HTR-8/SVneo (cell line): ENCODE measurements around the gene SPATA31D3.
"Not testable (repeated sequence)": the region's sequence is repeated elsewhere in the genome, so short reads cannot be mapped to it uniquely, and the experiment has no call there.

Experiments
- DNase-seq: peaks from one replicate; pipeline ENCODE4 v3.0.0; 2011; ENCODE audit warnings: low spot score, mixed read lengths; ENCODE audit not compliant: insufficient read length
- FAIRE-seq: peaks from 2 replicates; lab custom pipeline; 2011; peaks lifted over from hg19 to GRCh38; lab: Jason Lieb, UNC

Gene SPATA31D3

DNA sequence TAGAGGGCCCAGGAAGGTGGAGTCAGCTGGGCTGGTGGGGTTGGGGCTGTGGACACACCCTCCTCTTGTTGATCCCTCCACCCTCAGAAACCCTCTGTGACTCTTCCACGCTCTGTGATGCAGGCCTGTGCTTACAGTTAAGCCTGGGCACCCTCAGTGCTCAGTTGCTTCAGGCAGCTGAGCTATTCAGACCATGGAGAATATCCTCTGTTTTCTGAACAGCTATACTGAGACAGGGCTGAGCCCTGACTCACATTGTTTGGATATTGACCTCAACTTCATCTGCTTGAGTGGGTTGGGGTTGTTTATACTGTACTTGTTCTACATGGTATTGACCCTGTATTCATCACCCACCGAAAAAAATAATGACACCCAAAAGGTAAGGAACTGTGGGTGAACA, at the start of gene SPATA31D3:
Gene SPATA31D3 (plus strand): TSS at position 108 of the 400 bp plus-strand sequence. CDS start 86 bp downstream, at position 194.
- DNase-seq, FAIRE-seq: not testable (repeated sequence)

DNA sequence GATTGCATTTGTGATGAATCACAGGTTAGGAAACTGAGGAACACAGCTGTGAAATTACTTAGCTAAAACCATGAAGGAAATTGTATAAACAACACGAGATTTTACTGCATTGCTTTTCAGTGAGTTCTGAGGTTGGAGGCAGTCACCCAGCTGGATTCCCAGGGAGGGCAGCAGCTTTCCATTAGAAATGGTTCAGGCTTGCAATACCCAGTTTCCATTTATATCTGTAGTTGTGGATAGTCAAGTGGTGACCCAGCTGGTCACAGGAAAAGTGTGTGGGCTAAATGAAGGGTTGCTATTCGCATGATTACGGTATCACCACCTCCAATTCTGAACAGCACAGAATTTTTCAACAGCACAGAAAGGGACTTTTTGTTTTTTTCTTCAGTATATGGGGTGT, 49.4 kb upstream of the SPATA31D3 start:
- FAIRE-seq, result no peak
- no peak for DNase-seq

DNA sequence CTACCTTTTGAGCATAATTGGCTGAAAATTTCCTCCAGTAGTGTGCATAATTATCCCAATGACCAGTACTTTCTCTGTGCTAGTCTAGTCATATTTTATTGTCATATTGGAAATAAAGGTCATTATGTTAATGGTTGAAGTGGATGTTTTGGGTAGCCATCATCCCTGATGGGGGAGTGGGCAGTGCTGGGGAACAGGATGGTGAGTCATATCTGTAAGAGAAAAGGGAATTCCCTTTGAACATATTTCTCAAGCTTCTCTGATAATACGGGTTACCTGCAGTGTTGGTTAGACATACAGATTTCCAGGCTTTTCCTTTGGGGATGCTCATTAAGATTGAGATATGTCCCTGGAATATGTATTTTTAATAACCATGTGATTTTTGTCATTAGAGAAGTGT, 48.4 kb upstream of the SPATA31D3 start:
- DNase-seq (no peak), FAIRE-seq (no peak)

DNA sequence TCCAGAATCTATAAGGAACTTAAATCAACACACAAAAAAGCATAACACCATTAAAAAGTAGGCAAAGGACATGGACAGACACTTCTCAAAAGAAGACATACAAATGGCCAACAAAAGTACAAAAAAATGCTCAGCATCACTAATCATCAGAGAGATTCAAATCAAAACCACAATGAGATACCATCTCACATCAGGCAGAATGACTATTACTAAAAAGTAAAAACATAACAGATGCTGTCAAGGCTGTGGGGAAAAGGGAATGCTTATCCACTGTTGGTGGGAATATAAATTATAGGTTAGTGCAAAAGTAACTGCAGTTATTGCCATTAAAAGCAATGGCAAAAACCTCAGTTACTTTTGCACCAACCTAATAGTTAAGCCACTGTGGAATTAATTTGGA, 47.2 kb upstream of the SPATA31D3 start:
- DNase-seq (no peak), FAIRE-seq (no peak)

DNA sequence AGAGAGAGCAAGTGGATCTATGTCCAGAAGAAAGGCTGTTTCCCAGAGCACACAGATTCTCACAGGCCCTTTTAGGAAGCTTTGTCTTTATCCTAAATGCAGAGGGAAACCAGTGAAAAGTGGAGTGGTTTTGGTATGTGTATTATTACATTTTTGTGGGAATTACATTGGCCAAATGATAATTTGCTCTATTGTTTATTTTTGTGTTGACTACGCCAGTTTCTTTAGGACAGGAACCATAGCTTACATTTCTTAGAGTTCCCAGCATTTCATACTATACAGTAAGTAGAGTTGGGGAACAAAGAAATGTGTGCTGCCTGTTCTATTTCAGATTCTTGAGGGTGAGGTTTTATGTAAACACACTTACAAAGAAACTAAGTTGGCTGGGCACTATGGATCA, 44.4 kb upstream of the SPATA31D3 start:
- no peak for FAIRE-seq
- no peak for DNase-seq

DNA sequence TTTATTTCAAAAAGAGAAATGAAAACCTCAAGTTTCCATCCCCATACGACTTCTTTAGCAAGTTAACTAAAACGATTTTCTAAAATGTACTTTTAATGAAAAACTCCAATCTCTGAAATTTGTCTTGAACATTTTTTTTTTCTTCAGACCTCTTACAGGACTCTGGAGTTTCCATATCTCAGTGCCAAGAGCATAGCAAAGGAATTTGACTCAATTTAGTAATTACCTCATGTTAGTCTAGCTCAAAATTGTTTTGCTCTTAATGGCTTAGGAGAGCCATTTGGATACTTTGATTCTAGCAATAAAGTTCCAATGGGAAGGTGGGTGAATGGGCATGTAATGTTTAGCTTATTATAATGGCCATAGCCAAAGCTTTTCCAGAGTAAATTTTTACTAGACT, 41.1 kb upstream of the SPATA31D3 start:
- FAIRE-seq (no peak), DNase-seq (no peak)

DNA sequence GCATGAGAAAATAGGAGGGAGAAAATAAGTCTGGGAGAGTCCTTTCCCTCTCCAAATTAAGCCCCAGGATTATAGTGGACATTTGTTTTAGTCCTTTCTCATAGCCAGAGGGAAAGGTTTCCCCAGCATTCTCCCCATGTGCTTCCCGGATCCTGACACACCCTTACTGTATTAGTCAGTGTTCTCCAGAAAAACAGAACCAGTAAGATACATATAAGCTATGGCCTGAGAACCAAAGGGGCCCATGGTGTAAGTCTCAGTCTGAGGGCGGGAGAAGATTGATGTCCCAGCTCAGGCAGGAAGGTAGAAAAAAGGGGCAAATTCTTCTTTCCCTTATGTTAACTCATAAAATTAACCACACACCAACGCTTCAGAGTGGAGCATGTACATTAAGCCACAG, 40.7 kb upstream of the SPATA31D3 start:
- no peak for FAIRE-seq
- no peak for DNase-seq

DNA sequence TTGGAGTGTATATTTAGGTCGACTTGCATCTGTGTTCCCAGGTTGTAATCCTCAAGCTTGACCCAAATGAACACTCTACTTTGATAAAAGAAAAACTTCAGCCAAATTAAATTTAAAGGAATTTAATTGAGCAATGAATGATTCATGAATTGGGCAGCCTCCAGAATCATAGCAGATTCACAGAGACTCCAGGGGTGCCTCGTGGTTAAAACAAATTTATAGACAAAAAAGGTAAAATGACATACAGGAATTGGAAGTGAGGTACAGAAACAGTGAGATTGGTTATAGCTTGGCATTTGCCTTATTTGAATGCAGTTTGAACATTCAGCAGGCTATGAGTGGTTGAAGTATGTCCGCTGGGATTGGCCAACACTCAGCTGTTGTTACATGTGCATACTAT, 36.6 kb upstream of the SPATA31D3 start:
- no peak for FAIRE-seq
- DNase-seq, result no peak

DNA sequence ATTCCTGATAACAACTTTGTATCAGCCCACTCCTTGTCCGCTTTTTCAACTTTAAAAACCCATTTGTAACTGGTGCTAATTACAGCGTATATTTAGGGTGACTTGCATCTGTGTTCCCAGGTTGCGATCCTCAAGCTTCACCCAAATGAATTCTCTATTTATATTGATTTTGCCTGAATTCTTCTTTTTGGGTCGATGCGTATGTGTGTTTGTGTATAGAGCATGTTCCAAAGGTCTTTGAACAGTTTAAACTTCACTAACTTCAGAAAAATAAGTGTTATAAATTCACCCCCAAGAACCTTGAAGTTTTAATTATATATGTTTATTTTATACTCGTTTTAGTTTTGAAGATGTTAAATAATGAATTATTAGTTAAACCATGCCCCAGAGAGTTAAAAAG, 31.2 kb upstream of the SPATA31D3 start:
- FAIRE-seq (no peak), DNase-seq (no peak)

DNA sequence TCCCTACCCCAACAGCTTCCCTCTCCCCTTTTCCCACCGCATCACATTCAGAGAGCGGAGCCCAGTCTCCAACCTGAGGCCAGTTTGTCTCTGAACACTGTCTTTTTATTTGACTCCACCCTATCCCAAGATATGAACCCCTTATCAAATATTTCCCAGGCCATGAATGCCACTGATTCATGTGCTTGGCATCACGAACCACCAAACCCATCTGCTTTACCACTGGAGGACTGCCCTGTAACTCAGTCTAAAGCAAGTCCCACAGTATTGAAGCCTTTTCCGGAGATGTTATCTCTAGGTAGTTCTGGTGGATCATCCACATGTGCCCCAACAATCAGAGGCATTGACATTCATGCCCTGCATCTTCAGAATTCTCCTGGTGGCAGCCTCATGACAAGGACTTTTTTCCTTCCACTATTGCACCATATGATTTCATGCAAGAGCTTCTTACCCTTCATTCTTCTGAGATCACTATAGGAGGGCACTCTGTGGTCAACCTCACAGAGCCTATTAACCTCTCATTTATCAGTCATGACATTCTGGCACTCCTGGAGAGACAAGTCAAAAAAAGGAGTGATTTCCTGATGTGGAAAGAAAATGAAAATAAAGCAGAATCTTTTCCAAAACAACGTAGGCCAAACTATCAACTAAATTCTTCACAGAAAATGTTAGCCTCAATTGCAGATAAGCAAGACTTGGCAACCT, 27.3 kb upstream of the SPATA31D3 start:
- FAIRE-seq, result no peak
- no peak for DNase-seq

DNA sequence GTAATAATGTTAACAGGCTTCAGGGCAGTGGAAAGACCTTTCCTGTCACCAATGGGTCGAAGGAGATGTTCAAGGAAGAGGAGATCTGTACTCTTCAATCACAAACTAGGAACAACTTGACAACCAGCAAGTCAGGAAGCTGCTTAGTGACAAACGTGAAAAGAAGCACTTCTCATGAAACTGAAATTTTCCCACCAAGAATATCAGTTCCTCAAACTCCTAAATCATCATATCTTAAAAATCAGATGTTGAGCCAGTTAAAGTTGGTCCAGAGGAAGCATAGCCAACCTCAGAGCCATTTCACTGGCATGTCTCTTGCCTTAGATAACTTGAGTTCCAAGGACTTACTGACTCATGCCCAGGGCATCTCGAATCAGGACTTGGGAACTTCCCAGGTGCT, 24.8 kb upstream of the SPATA31D3 start:
- FAIRE-seq, DNase-seq: not testable (repeated sequence)

DNA sequence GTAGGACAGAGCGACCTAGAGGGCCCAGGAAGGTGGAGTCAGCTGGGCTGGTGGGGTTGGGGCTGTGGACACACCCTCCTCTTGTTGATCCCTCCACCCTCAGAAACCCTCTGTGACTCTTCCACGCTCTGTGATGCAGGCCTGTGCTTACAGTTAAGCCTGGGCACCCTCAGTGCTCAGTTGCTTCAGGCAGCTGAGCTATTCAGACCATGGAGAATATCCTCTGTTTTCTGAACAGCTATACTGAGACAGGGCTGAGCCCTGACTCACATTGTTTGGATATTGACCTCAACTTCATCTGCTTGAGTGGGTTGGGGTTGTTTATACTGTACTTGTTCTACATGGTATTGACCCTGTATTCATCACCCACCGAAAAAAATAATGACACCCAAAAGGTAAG, 15.0 kb upstream of the SPATA31D3 start, which contains the start of gene SPATA31D4:
Gene SPATA31D4 (plus strand): TSS at position 124 of the 400 bp plus-strand sequence. CDS start 86 bp downstream, at position 210.
- not testable (repeated sequence) for DNase-seq, FAIRE-seq

DNA sequence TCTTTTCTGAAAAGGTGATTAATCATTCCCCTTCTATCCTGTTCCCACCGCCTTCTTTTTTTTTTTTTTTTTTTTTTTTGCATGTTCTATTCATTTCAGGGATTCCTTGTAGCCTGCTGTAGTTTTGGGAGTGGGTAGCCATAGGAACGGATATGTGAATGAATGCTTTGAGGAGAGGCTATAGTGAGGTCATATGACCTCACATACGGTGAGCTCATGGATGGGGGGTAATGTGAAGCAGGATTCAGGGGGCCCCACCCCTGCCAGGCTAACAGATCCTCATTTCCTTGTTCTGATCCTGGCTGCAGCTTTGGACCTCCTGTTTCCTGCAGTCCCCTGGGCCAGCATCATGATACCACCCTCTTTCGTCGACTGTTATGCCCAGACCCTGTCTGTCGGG, 13.2 kb upstream of the SPATA31D3 start:
- not testable (repeated sequence) for DNase-seq, FAIRE-seq

DNA sequence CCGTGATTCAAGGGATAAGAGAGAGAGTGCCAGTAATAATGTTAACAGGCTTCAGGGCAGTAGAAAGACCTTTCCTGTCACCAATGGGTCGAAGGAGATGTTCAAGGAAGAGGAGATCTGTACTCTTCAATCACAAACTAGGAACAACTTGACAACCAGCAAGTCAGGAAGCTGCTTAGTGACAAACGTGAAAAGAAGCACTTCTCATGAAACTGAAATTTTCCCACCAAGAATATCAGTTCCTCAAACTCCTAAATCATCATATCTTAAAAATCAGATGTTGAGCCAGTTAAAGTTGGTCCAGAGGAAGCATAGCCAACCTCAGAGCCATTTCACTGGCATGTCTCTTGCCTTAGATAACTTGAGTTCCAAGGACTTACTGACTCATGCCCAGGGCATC, 9.8 kb upstream of the SPATA31D3 start:
- DNase-seq, FAIRE-seq: not testable (repeated sequence)

DNA sequence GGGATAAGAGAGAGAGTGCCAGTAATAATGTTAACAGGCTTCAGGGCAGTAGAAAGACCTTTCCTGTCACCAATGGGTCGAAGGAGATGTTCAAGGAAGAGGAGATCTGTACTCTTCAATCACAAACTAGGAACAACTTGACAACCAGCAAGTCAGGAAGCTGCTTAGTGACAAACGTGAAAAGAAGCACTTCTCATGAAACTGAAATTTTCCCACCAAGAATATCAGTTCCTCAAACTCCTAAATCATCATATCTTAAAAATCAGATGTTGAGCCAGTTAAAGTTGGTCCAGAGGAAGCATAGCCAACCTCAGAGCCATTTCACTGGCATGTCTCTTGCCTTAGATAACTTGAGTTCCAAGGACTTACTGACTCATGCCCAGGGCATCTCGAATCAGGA, 5.3 kb downstream of the SPATA31D3 start:
- not testable (repeated sequence) for FAIRE-seq

DNA sequence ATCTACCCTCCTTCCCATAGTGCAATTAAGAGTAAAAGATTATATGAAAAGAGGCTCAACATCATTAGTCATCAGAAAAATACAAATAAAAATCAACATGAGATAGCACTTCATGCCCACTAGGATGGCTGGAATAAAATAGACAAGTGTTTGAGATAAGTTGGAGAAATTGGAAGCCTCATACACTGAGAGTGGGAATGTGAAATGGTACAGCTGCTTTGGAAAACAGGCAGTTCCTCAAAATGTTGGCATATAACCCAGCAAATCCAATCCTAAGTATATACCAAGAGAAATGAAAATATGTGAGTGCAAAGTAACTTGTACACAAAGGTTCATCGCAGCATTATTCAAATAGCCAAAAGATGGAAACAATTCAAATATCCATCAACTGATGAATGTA, 9.8 kb downstream of the SPATA31D3 start:
- FAIRE-seq (no peak), DNase-seq (no peak)

More for the DNA sequence above, 5.3 kb downstream of the SPATA31D3 start:
- DNase-seq, result not testable (repeated sequence)

DNA sequence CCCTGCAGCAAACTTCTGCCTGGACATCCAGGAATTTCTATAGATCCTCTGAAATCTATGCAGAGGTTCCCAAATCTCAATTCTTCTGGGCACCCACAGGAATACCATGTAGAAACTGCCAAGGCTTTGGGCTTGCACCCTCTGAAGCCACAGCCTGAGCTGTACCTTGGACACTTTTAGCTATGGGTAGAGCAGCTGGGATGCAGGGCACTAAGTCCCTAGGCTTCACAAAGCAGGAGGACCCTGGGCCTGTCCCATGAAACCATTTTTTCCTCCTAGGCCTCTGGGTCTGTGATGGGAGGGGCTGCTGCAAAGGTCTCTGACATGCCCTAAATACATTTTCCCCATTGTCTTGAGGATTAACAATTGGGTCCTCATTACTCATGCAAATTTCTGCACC, 12.3 kb downstream of the SPATA31D3 start:
- DNase-seq (no peak), FAIRE-seq (no peak)

DNA sequence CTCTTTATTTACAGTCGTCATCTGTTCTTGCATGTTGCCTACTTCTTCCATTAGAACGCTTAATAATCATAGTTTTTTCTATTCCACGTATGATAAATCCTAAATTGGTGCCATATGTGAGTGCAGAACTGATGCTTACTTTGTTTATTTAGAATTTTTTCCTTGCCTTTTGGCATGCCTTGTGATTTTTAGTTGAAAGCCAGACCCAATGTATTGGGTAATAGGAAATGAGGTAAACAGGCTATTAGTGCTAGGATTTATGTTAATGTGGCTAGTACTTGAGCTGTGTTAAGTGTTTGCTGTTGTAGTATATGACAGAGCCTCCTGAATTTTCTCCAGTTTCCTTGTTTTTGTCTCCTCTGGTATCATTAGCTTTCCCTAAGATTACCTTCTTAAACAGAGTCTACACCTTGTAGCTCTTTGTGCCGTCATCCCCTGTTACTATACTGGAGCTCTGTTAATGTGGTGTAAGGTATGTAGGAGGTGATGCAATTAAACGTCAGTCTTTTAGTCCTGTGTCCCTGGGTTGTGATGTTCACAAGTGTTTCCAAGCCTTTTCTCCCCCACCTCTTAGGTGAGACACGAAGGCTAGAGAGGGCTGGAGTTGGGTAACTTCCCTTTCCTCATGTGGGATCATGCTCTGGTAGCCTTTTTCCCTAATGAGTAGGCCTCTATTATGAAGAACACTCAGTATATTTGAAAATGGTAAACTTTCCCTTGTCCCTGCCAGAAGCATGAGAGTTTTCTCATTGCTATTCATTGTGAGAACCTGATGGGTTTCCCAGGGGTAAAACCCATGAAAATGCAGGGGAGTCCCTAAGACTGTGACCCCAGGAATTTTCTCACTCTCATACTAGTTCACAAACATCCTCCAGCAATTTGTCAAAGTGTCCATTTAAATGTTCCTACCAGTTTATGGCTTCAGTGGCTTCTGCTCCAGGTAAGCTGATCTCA, 21.2 kb downstream of the SPATA31D3 start:
- FAIRE-seq (no peak), DNase-seq (no peak)

DNA sequence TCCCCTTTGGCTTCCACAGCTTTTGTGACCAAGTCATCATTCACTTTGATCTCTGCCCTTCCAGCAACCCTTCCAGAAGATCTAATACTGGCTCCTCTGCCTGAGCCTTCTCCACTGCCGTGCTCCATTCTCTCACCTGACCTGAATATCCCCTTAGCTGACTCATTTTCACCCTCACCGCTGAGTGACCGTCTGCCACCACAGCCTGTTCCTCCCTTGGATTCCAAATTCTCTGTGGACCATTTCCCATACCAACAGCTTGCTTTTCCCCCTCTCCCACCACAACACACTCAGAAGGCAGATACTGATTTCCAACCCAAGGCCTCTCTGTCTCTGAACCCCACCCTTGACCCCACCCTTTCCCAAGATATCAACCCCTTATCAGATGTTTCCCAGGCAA, 24.7 kb downstream of the SPATA31D3 start:
- FAIRE-seq (no peak), DNase-seq (no peak)

DNA sequence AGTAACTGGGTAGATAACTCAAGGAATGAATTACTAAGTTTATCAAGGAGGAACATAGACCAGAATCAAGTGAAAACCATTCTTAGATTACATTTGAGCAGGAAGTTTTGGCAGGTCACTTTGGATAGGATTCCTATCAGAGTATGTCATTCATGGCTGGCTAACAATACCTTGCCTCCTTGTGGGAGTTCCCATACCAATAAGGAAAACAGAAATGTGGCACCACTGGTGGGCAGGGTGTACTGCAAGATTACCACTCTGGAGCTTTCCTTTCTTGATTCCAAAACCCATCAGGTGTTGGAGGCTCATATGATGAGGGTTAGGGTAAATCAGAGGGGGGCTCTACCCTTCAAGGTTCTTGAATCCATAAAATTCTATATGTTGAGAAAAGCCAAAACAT, 26.7 kb downstream of the SPATA31D3 start:
- DNase-seq (no peak), FAIRE-seq (no peak)

DNA sequence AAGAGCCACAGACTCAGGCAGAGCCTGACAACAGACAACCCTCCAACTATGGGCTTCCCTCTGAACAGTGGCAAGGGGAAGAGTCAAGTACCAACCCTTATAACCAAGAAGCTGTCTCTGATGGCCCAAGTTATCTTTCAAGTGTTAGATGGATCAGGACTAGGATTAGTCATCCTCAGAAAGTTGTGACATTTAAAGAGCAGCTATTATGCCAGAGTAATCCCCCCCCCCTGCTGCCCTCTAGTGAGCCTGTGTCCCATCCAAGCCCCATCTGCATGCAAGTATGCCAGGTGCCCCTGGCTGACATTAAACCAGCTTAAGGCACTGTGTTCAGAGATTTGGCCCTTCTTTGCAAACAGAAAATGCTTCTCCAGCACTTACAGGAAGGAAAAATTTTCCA, 28.4 kb downstream of the SPATA31D3 start:
- DNase-seq, result no peak
- FAIRE-seq, result no peak
